ENCODE measurements around the gene XRCC1.

XRCC1 gene

DNA sequence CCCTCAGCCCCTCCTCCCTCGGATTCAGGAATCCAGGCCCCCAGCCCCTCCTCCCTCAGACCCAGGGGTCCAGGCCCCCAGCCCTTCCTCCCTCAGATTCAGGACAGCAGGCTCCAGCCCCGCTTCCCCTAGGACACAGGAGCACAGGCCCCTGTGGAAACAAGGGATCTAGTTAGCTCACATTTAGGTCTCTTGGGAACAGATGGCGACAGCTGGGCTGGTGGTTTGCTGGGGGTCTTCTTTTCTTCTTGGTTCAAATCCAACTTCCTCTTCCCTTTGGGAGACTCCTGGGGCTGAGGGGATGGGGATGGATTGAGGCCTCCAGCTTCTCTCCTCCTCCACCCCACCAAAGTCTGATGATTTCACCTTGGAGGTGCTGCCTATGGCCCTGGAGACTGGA is 22.7 kb downstream of the XRCC1 start:
- no peak for DNase-seq
- no peaks in the 10 kb centered on the region for H4K20me1 ChIP-seq (ENCODE audit: insufficient read depth, low read length)
- H3K9me2 ChIP-seq (replicated peaks; ENCODE audit: insufficient read depth, low read length), result no peaks in the 10 kb centered on the region
- no peaks in the 10 kb centered on the region for H3K27me3 ChIP-seq (replicated peaks; ENCODE audit: insufficient read depth, low read length)
- H3K4me3 ChIP-seq (ENCODE audit: low read length), result no peak overlapping the region
- H3K4me1 ChIP-seq (ENCODE audit: low read length), result no peaks in the 10 kb centered on the region
- H3K9ac ChIP-seq (ENCODE audit: low read length), result no peak overlapping the region
- H2AFZ ChIP-seq (ENCODE audit: low read length), result no peak overlapping the region
- H3K79me2 ChIP-seq (ENCODE audit: low read length), result no peaks in the 10 kb centered on the region
- H3K27ac ChIP-seq (ENCODE audit: low read length), result no peak overlapping the region
- TF ChIP-seq EZH2 (optimal IDR thresholded peaks at IDR 0.05; ENCODE audit: low read depth, low read length), result no peak
- TF ChIP-seq, protein P1, sequence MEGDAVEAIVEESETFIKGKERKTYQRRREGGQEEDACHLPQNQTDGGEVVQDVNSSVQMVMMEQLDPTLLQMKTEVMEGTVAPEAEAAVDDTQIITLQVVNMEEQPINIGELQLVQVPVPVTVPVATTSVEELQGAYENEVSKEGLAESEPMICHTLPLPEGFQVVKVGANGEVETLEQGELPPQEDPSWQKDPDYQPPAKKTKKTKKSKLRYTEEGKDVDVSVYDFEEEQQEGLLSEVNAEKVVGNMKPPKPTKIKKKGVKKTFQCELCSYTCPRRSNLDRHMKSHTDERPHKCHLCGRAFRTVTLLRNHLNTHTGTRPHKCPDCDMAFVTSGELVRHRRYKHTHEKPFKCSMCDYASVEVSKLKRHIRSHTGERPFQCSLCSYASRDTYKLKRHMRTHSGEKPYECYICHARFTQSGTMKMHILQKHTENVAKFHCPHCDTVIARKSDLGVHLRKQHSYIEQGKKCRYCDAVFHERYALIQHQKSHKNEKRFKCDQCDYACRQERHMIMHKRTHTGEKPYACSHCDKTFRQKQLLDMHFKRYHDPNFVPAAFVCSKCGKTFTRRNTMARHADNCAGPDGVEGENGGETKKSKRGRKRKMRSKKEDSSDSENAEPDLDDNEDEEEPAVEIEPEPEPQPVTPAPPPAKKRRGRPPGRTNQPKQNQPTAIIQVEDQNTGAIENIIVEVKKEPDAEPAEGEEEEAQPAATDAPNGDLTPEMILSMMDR (IDR thresholded peaks at IDR 0.05; ENCODE audit: low read length), result no peak
- no peaks in the 10 kb centered on the region for H3K9me3 ChIP-seq (replicated peaks; ENCODE audit: insufficient read depth, low read length)
- no peak overlapping the region for H3K4me2 ChIP-seq (ENCODE audit: low read depth, low read length)
- H3K36me3 ChIP-seq (replicated peaks; ENCODE audit: insufficient read depth, low read length), result no peaks in the 10 kb centered on the region
- no peaks in the 10 kb centered on the region for H3F3A ChIP-seq (ENCODE audit: insufficient read depth, low read length)

DNA sequence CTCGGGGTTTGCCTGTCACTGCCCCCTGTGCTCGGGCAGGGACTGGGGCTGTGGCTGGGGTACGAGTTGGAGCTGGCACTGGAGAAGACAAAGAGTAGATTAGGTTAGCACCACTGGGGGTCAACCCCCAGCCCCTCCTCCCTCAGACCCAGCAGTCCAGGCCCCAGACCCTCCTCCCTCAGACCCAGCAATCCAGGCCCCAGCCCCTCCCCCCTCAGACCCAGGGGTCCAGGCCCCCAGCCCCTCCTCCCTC is 23.2 kb downstream of the XRCC1 start:
- H3K4me2 ChIP-seq (ENCODE audit: low read depth, low read length), result no peak overlapping the region
- no peak for TF ChIP-seq EZH2phosphoT487 (IDR thresholded peaks at IDR 0.05; ENCODE audit: low read length)
- TF ChIP-seq, protein P1 (IDR thresholded peaks at IDR 0.05; ENCODE audit: low read length), result no peak
- no peak for TF ChIP-seq EZH2 (optimal IDR thresholded peaks at IDR 0.05; ENCODE audit: low read depth, low read length)
- no peak for DNase-seq

DNA sequence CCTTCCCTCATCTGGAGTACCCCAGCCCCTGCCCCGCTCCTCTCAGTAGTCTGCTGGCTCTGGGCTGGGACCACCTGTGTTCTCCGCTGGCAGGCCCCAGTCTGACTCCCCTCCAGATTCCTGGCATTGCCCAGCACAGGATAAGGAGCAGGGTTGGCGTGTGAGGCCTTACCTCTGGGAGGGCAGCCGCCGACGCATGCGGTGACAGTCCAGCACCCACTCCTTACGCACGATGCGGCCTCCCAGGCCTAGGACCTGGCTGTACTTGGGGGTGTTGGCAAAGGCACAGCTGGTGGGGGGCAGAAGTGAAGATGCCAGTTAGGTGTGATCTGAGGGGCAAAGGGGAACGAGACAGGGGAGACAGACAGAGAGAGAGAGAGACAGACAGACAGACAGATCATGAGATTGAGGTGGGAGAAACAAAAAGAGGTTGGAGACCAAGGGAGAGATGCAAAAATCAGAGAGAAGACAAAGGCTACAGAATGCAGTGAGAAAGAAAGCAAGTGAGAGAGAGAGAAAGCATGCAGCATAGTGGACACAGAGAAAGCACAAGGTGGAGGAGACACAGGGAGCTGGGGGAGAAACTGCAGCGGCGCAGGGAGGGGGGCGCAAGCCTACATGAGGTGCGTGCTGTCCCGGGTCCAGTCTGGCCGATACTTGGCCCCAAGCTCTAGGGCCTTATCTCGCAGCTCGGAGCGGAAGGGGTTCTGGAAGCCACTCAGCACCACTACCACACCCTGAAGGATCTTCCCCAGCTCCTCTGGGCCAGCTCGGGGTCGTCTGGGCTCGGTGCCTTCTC is 23.7 kb downstream of the XRCC1 start:
- Histone ChIP-seq H3K9me2 (replicated peaks; ENCODE audit: insufficient read depth, low read length) (no peaks in the 10 kb centered on the region), H3F3A (ENCODE audit: insufficient read depth, low read length) (no peaks in the 10 kb centered on the region), H4K20me1 (ENCODE audit: insufficient read depth, low read length) (no peaks in the 10 kb centered on the region), H3K4me2 (ENCODE audit: low read depth, low read length) (no peak overlapping the region), H3K9me3 (replicated peaks; ENCODE audit: insufficient read depth, low read length) (no peaks in the 10 kb centered on the region), H3K27ac (ENCODE audit: low read length) (no peak overlapping the region), H3K9ac (ENCODE audit: low read length) (no peak overlapping the region), H3K27me3 (replicated peaks; ENCODE audit: insufficient read depth, low read length) (no peaks in the 10 kb centered on the region), H2AFZ (ENCODE audit: low read length) (no peak overlapping the region), H3K36me3 (replicated peaks; ENCODE audit: insufficient read depth, low read length) (no peaks in the 10 kb centered on the region), H3K4me1 (ENCODE audit: low read length) (no peaks in the 10 kb centered on the region), H3K79me2 (ENCODE audit: low read length) (no peaks in the 10 kb centered on the region), H3K4me3 (ENCODE audit: low read length) (no peak overlapping the region)
- DNase-seq, result no peak
- TF ChIP-seq EZH2 (optimal IDR thresholded peaks at IDR 0.05; ENCODE audit: low read depth, low read length) (no peak), EZH2phosphoT487 (IDR thresholded peaks at IDR 0.05; ENCODE audit: low read length) (no peak)
- TF ChIP-seq, protein P1 (IDR thresholded peaks at IDR 0.05; ENCODE audit: low read length), result no peak

More for the DNA sequence above, 23.2 kb downstream of the XRCC1 start:
- Histone ChIP-seq H3K9ac (ENCODE audit: low read length) (no peak overlapping the region), H3K9me2 (replicated peaks; ENCODE audit: insufficient read depth, low read length) (no peaks in the 10 kb centered on the region), H3K4me3 (ENCODE audit: low read length) (no peak overlapping the region), H3K9me3 (replicated peaks; ENCODE audit: insufficient read depth, low read length) (no peaks in the 10 kb centered on the region), H3K27me3 (replicated peaks; ENCODE audit: insufficient read depth, low read length) (no peaks in the 10 kb centered on the region), H3K27ac (ENCODE audit: low read length) (no peak overlapping the region), H4K20me1 (ENCODE audit: insufficient read depth, low read length) (no peaks in the 10 kb centered on the region), H2AFZ (ENCODE audit: low read length) (no peak overlapping the region), H3K4me1 (ENCODE audit: low read length) (no peaks in the 10 kb centered on the region), H3K36me3 (replicated peaks; ENCODE audit: insufficient read depth, low read length) (no peaks in the 10 kb centered on the region), H3F3A (ENCODE audit: insufficient read depth, low read length) (no peaks in the 10 kb centered on the region), H3K79me2 (ENCODE audit: low read length) (no peaks in the 10 kb centered on the region)
